Smooth muscle cell (in vitro differentiated cells): ENCODE data around the gene SKIC2. TPM values are rescaled to one million over a fixed set of nuclear protein-coding genes. Genes with fewer than 3 reads are reported as not detected.
"Not testable (repeated sequence)": the region's sequence is repeated elsewhere in the genome, so short reads cannot be mapped to it uniquely, and the experiment has no call there.

ENCODE experiments used
- DNase-seq: peaks from one replicate; lab custom pipeline; 2025; ENCODE audit not compliant: unreplicated experiment; lab: John Stamatoyannopoulos, UW
- H2AFZ ChIP-seq: fragments of 200-600 bp; sonication (generic); 2 replicates; pipeline ENCODE4 v1.6.0; 2016; ENCODE audit warnings: antibody characterized with exemption, low read depth, mild to moderate bottlenecking
- H3F3A ChIP-seq: fragments of 200-600 bp; sonication (generic); 2 replicates; pipeline ENCODE4 v1.6.0; 2017; ENCODE audit warnings: antibody characterized with exemption, low read depth
- H3K27ac ChIP-seq: fragments of 200-600 bp; sonication (generic); 2 replicates; pipeline ENCODE4 v1.5.1; 2016; ENCODE audit warnings: low read depth, mild to moderate bottlenecking
- H3K27me3 ChIP-seq: fragments of 200-600 bp; sonication (generic); 2 replicates; pipeline ENCODE4 v1.6.1; 2016; ENCODE audit warnings: low read depth, mild to moderate bottlenecking
- H3K36me3 ChIP-seq: fragments of 200-600 bp; sonication (generic); 2 replicates; pipeline ENCODE4 v1.5.1; 2016; ENCODE audit warnings: low read depth
- H3K4me1 ChIP-seq: fragments of 200-600 bp; sonication (generic); 2 replicates; pipeline ENCODE4 v1.5.1; 2016; ENCODE audit warnings: low read depth
- H3K4me2 ChIP-seq: fragments of 200-600 bp; sonication (generic); 2 replicates; pipeline ENCODE4 v1.6.0; 2016; ENCODE audit warnings: mild to moderate bottlenecking
- H3K4me3 ChIP-seq: fragments of 200-600 bp; sonication (generic); 2 replicates; pipeline ENCODE4 v1.5.1; 2016; ENCODE audit warnings: mild to moderate bottlenecking
- H3K79me2 ChIP-seq: fragments of 200-600 bp; sonication (generic); 2 replicates; pipeline ENCODE4 v1.6.0; 2016; ENCODE audit warnings: low read depth, mild to moderate bottlenecking
- H3K9ac ChIP-seq: fragments of 200-600 bp; sonication (generic); 2 replicates; pipeline ENCODE4 v1.6.0; 2016; ENCODE audit warnings: low read depth
- H3K9me3 ChIP-seq: fragments of 200-600 bp; sonication (generic); replicated peaks from 2 replicates; pipeline ENCODE4 v1.5.1; 2016; ENCODE audit warnings: low read depth
- H4K20me1 ChIP-seq: fragments of 200-600 bp; sonication (generic); 2 replicates; pipeline ENCODE4 v1.6.0; 2016; ENCODE audit warnings: low read depth
- WGBS: methylation state at CpG from one replicate; pipeline ENCODE4 v1.1.7; 2016; ENCODE audit warnings: low lambda C conversion rate; 5-methylcytosine and 5-hydroxymethylcytosine counted together
- polyA plus RNA-seq: library from polyadenylated mRNA; unstranded; fragments of >200 nt; fragmentation: Nextera tagmentation; extraction: Ambion mirVana; gene quantifications from 2 replicates; pipeline ENCODE4 v1.2.1, GENCODE V29; 2016
- total RNA-seq: library from RNA; depleted of rRNA; stranded (reverse); fragments of >200 nt; gene quantifications from 2 replicates; pipeline ENCODE4 v1.2.3, GENCODE V29; 2014

The SKIC2 gene
- total and polyA plus RNA-seq, 2 experiments from 2014 or later: 27.6 to 56.0 TPM

- not testable (repeated sequence) for H3K4me3 ChIP-seq, H3K79me2 ChIP-seq, H3K4me2 ChIP-seq, H3K9ac ChIP-seq, H3K4me1 ChIP-seq, H3K36me3 ChIP-seq, DNase-seq, H2AFZ ChIP-seq, H3K9me3 ChIP-seq, H3F3A ChIP-seq, H3K27ac ChIP-seq, H3K27me3 ChIP-seq, H4K20me1 ChIP-seq
- 82% methylated on average over 8 of the region's 8 CpGs for WGBS
Measured at GRCh38 chr6:32005991-32006529, 47.1 kb downstream of the SKIC2 start.

- not testable (repeated sequence) for H3K36me3 ChIP-seq, H3K9ac ChIP-seq, H3K4me3 ChIP-seq, H3K9me3 ChIP-seq, H3K4me1 ChIP-seq, H3K27ac ChIP-seq, H4K20me1 ChIP-seq, H2AFZ ChIP-seq, H3K79me2 ChIP-seq, H3K4me2 ChIP-seq, H3F3A ChIP-seq, H3K27me3 ChIP-seq, DNase-seq
- 85% methylated on average over 11 of the region's 12 CpGs for WGBS
Measured at GRCh38 chr6:32007086-32007485, 48.1 kb downstream of the SKIC2 start.

GRCh38 chr6:32008037-32008436, 49.1 kb downstream of the SKIC2 start:
- H3K79me2 ChIP-seq, H3K27ac ChIP-seq, H3K4me1 ChIP-seq, H4K20me1 ChIP-seq, H3K36me3 ChIP-seq, H3K9me3 ChIP-seq, H3K9ac ChIP-seq, H3F3A ChIP-seq, H3K4me2 ChIP-seq, H3K27me3 ChIP-seq, H3K4me3 ChIP-seq, H2AFZ ChIP-seq, DNase-seq: not testable (repeated sequence)
- WGBS: 97% methylated on average over 4 of the region's 24 CpGs

GRCh38 chr6:32008616-32009015, 49.6 kb downstream of the SKIC2 start:
- H3K4me3 ChIP-seq, H3K27ac ChIP-seq, H3K4me1 ChIP-seq, H4K20me1 ChIP-seq, H3F3A ChIP-seq, H3K36me3 ChIP-seq, DNase-seq, H3K9me3 ChIP-seq, H2AFZ ChIP-seq, H3K79me2 ChIP-seq, H3K9ac ChIP-seq, H3K27me3 ChIP-seq, H3K4me2 ChIP-seq: not testable (repeated sequence)
- 72% methylated on average over 9 of the region's 12 CpGs for WGBS

- H3K36me3 ChIP-seq, H3K4me1 ChIP-seq, H3K9me3 ChIP-seq, H4K20me1 ChIP-seq, H3K79me2 ChIP-seq, H3F3A ChIP-seq, H2AFZ ChIP-seq, H3K27ac ChIP-seq, DNase-seq, H3K4me3 ChIP-seq, H3K4me2 ChIP-seq, H3K27me3 ChIP-seq, H3K9ac ChIP-seq: not testable (repeated sequence)
- WGBS: 90% methylated on average over 12 of the region's 12 CpGs
Measured at GRCh38 chr6:32009537-32009936, 50.6 kb downstream of the SKIC2 start.

GRCh38 chr6:32010856-32011530, 52.0 kb downstream of the SKIC2 start:
- H3K4me1 ChIP-seq, H3K79me2 ChIP-seq, H3K9me3 ChIP-seq, H3K4me3 ChIP-seq, H3K36me3 ChIP-seq, H3K27me3 ChIP-seq, H3K9ac ChIP-seq, H3F3A ChIP-seq, H4K20me1 ChIP-seq, H3K4me2 ChIP-seq, H2AFZ ChIP-seq, H3K27ac ChIP-seq, DNase-seq: not testable (repeated sequence)
- 85% methylated on average over 11 of the region's 27 CpGs for WGBS

- H3K27me3 ChIP-seq, H2AFZ ChIP-seq, H3K9ac ChIP-seq, H3K4me2 ChIP-seq, H3K9me3 ChIP-seq, H3K4me3 ChIP-seq, H3K79me2 ChIP-seq, H3K27ac ChIP-seq, H3K36me3 ChIP-seq, H3K4me1 ChIP-seq, DNase-seq, H3F3A ChIP-seq, H4K20me1 ChIP-seq: not testable (repeated sequence)
- 73% methylated on average over 13 of the region's 17 CpGs for WGBS
Measured at GRCh38 chr6:32012941-32013617, 54.1 kb downstream of the SKIC2 start.

- H3K27ac ChIP-seq, H3K4me1 ChIP-seq, H3K4me2 ChIP-seq, H3K36me3 ChIP-seq, H3K9ac ChIP-seq, H3K27me3 ChIP-seq, H3K9me3 ChIP-seq, H2AFZ ChIP-seq, H3F3A ChIP-seq, H4K20me1 ChIP-seq, DNase-seq, H3K4me3 ChIP-seq, H3K79me2 ChIP-seq: not testable (repeated sequence)
- WGBS: no CpG with 5 or more reads among the region's 5 CpGs
Measured at GRCh38 chr6:32013738-32014137, 54.8 kb downstream of the SKIC2 start.
